Breast epithelium (tissue), 4 donors: ENCODE measurements around the gene MCL1. TPM values are rescaled to one million over a fixed set of nuclear protein-coding genes. Genes with fewer than 3 reads are reported as not detected.

Source experiments
- DNase-seq, 2 donors: peaks; one replicate each; pipeline ENCODE4 v3.0.0-alpha.2; 2019; ENCODE audit warnings: low spot score in 2 of 2
- H3K27ac ChIP-seq, 2 donors: fragments of 200-600 bp; sonication (generic) in 1 of 2; one replicate each; pipeline ENCODE4 v1.5.1; 2016 to 2019; ENCODE audit warnings: mild to moderate bottlenecking in 1 of 2
- H3K27me3 ChIP-seq, 2 donors: fragments of 200-600 bp; sonication (generic) in 1 of 2; one replicate each; pipeline versions ENCODE4 v1.5.1 to v1.6.0; 2017 to 2019; ENCODE audit warnings: control low read depth in 1 of 2, mild to moderate bottlenecking in 1 of 2
- H3K36me3 ChIP-seq: fragments of 200-600 bp; one replicate; pipeline ENCODE4 v1.5.1; 2019
- H3K4me1 ChIP-seq, 2 donors: fragments of 200-600 bp; sonication (generic); one replicate each; pipeline ENCODE4 v1.5.1; 2016 to 2019; ENCODE audit warnings: control low read depth in 1 of 2
- H3K4me3 ChIP-seq, 3 donors: fragments of 200-600 bp; sonication (generic); 1 replicate in 2 of 3; 2 replicates in 1 of 3; pipeline ENCODE4 v1.5.1; 2016 to 2019; ENCODE audit warnings: mild to moderate bottlenecking in 3 of 3, moderate library complexity in 2 of 3
- H3K9me3 ChIP-seq, 2 donors: fragments of 200-600 bp; sonication (generic) in 1 of 2; one replicate each; pipeline ENCODE4 v1.5.1; 2016 to 2019; ENCODE audit warnings: control low read depth in 1 of 2
- CTCF ChIP-seq, 3 donors: fragments of 450-650 bp; IDR thresholded peaks; one replicate each; pipeline ENCODE4 v1.5.1; 2016 to 2017; ENCODE audit warnings: antibody characterized with exemption in 3 of 3, mild to moderate bottlenecking in 3 of 3, moderate library complexity in 3 of 3
- POLR2A ChIP-seq: fragments of 450-650 bp; IDR thresholded peaks from one replicate; pipeline ENCODE4 v1.6.1; 2016; ENCODE audit warnings: antibody characterized with exemption, mild to moderate bottlenecking, moderate library complexity
- POLR2AphosphoS5 ChIP-seq, 3 donors: sonication (generic); formaldehyde crosslinking; IDR thresholded peaks; one replicate each; pipeline ENCODE4 v1.6.1; 2017; ENCODE audit warnings: antibody characterized with exemption in 3 of 3
- intact Hi-C: fragments of 100-400 bp; cut with DNase I; formaldehyde crosslinking; loops from one replicate; pipeline ENCODE4 v1.15.1; 2023; ENCODE audit warnings: low total_unique reads
- total RNA-seq, 3 donors: library from RNA; depleted of rRNA; stranded (reverse); fragments of >200 nt; gene quantifications; one replicate each; pipeline ENCODE4 v1.1.0, GENCODE V29; 2016

The MCL1 gene
- total RNA-seq, 3 donors from 2014 or later = 257 to 535 (median 333) TPM

GRCh38 chr1:150564051-150564991 lies 15.1 kb downstream of the MCL1 start:
- DNase-seq = peak in 1 of 2 donors; percentile 17
- TF ChIP-seq POLR2AphosphoS5 (IDR thresholded peaks at IDR 0.05) = no peak
- TF ChIP-seq POLR2A = peak; percentile 3
- Histone ChIP-seq H3K27ac (peak overlapping the region; percentile 100), H3K36me3 (no peaks in the 10 kb centered on the region), H3K27me3 (no peaks in the 10 kb centered on the region), H3K4me3 (peak overlapping the region in 1 of 3 donors; percentile 83), H3K4me1 (peaks cover 50 to 70% of the 10 kb centered on the region in 2 donors), H3K9me3 (no peaks in the 10 kb centered on the region)
- intact Hi-C loops = loop anchor here (5.0 kb wide), 1 partner anchor 63 kb away; the partner anchor contains the start of gene ENSA

- no peaks in the 10 kb centered on the region for H3K9me3 ChIP-seq
- DNase-seq = peak in 1 of 2 donors; percentile 35
- H3K4me3 ChIP-seq = peak overlapping the region in 2 of 3 donors; percentile 57 to 83
- no peaks in the 10 kb centered on the region for H3K27me3 ChIP-seq
- TF ChIP-seq POLR2AphosphoS5 (IDR thresholded peaks at IDR 0.05) = no peak
- TF ChIP-seq POLR2A = peak; percentile 7
- H3K4me1 ChIP-seq = peaks cover 57 to 71% of the 10 kb centered on the region in 2 donors
- peak overlapping the region; percentile 100 for H3K27ac ChIP-seq
- intact Hi-C loops = loop anchor here (5.0 kb wide), 1 partner anchor 64 kb away; the partner anchor contains the start of gene ENSA
- H3K36me3 ChIP-seq = no peaks in the 10 kb centered on the region
Observed at GRCh38 chr1:150563340-150564038, 15.9 kb downstream of the MCL1 start.

- Histone ChIP-seq H3K4me3 (peak overlapping the region; percentile 47 to 83 (median 57)), H3K36me3 (no peaks in the 10 kb centered on the region), H3K9me3 (no peaks in the 10 kb centered on the region), H3K27ac (peak overlapping the region; percentile 100), H3K4me1 (peaks cover 63 to 70% of the 10 kb centered on the region in 2 donors), H3K27me3 (no peaks in the 10 kb centered on the region)
- intact Hi-C loops = loop anchor here (5.0 kb wide), 1 partner anchor 65 kb away; the partner anchor contains the start of gene ENSA
- no peak for TF ChIP-seq POLR2A
- TF ChIP-seq CTCF (IDR thresholded peaks at IDR 0.05) = no peak
- TF ChIP-seq POLR2AphosphoS5 (IDR thresholded peaks at IDR 0.05) = no peak
- peak in 1 of 2 donors; percentile 43 for DNase-seq
Observed at GRCh38 chr1:150562446-150563339, 16.7 kb downstream of the MCL1 start.

- no peaks in the 10 kb centered on the region for H3K36me3 ChIP-seq
- DNase-seq = peak; percentile 95 to 96
- no peaks in the 10 kb centered on the region for H3K27me3 ChIP-seq
- peaks cover 60 to 66% of the 10 kb centered on the region in 2 donors for H3K4me1 ChIP-seq
- H3K27ac ChIP-seq = peak overlapping the region; percentile 100
- TF ChIP-seq POLR2AphosphoS5 (IDR thresholded peaks at IDR 0.05) = peak; percentile 81 to 99 (median 96)
- TF ChIP-seq CTCF (IDR thresholded peaks at IDR 0.05) = no peak
- TF ChIP-seq POLR2A = peak; percentile 69
- intact Hi-C loops = loop anchor here (5.0 kb wide), 1 partner anchor 65 kb away; the partner anchor contains the start of gene ENSA
- peak overlapping the region; percentile 47 to 83 (median 57) for H3K4me3 ChIP-seq
- no peaks in the 10 kb centered on the region for H3K9me3 ChIP-seq
Observed at GRCh38 chr1:150561974-150562445, 17.4 kb downstream of the MCL1 start.

- intact Hi-C loops = loop anchor here (5.0 kb wide), 1 partner anchor 66 kb away; the partner anchor contains the start of gene ENSA
- H3K9me3 ChIP-seq = no peaks in the 10 kb centered on the region
- H3K27me3 ChIP-seq = no peaks in the 10 kb centered on the region
- peaks cover 54 to 60% of the 10 kb centered on the region in 2 donors for H3K4me1 ChIP-seq
- TF ChIP-seq POLR2AphosphoS5 (IDR thresholded peaks at IDR 0.05) = peak; percentile 85 to 97 (median 95)
- peak in 1 of 3 donors; percentile 19 for TF ChIP-seq CTCF (IDR thresholded peaks at IDR 0.05)
- TF ChIP-seq POLR2A = peak; percentile 78
- H3K4me3 ChIP-seq = peak overlapping the region; percentile 47 to 83 (median 57)
- peak overlapping the region; percentile 100 for H3K27ac ChIP-seq
- DNase-seq = peak; percentile 95 to 98
- no peaks in the 10 kb centered on the region for H3K36me3 ChIP-seq
Observed at GRCh38 chr1:150561254-150561973, 18.0 kb downstream of the MCL1 start.
